Suprapubic skin (tissue), 4 donors: ENCODE data around the gene SYNPO. TPM values are rescaled to one million over a fixed set of nuclear protein-coding genes. Genes with fewer than 3 reads are reported as not detected.

Source experiments
- DNase-seq, 2 donors: peaks; one replicate each; pipeline ENCODE4 v3.0.0-alpha.2; 2019; ENCODE audit warnings: low spot score in 2 of 2
- H3K27ac ChIP-seq: fragments of 200-600 bp; sonication (generic); one replicate; pipeline ENCODE4 v1.5.1; 2019
- H3K27me3 ChIP-seq: fragments of 200-600 bp; sonication (generic); one replicate; pipeline ENCODE4 v1.5.1; 2019
- H3K36me3 ChIP-seq: fragments of 200-600 bp; sonication (generic); one replicate; pipeline ENCODE4 v1.5.1; 2019
- H3K4me1 ChIP-seq: fragments of 200-600 bp; sonication (generic); one replicate; pipeline ENCODE4 v1.5.1; 2019
- H3K4me3 ChIP-seq: fragments of 200-600 bp; sonication (generic); one replicate; pipeline ENCODE4 v1.5.1; 2019; ENCODE audit warnings: mild to moderate bottlenecking
- H3K9me3 ChIP-seq: fragments of 200-600 bp; sonication (generic); one replicate; pipeline ENCODE4 v1.5.1; 2019
- CTCF ChIP-seq, 2 donors: fragments of 200-600 bp in 1 of 2; fragments of 450-650 bp in 1 of 2; sonication (generic) in 1 of 2; IDR thresholded peaks; one replicate each; pipeline ENCODE4 v1.5.1; 2016 to 2019; ENCODE audit warnings: antibody characterized with exemption in 2 of 2, mild to moderate bottlenecking in 1 of 2, moderate library complexity in 1 of 2
- EP300 ChIP-seq: sonication (generic); formaldehyde crosslinking; IDR thresholded peaks from one replicate; pipeline ENCODE4 v1.6.1; 2017; ENCODE audit warnings: antibody characterized with exemption
- POLR2A ChIP-seq, 2 donors: fragments of 450-650 bp; IDR thresholded peaks; one replicate each; pipeline ENCODE4 v1.6.1; 2017; ENCODE audit warnings: antibody characterized with exemption in 2 of 2, mild to moderate bottlenecking in 2 of 2, moderate library complexity in 2 of 2
- POLR2AphosphoS5 ChIP-seq, 3 donors: sonication (generic); formaldehyde crosslinking; IDR thresholded peaks; one replicate each; pipeline ENCODE4 v1.6.1; 2017; ENCODE audit warnings: antibody characterized with exemption in 3 of 3
- WGBS: methylation state at CpG from one replicate; pipeline ENCODE4 v1.1.5; 2018; 5-methylcytosine and 5-hydroxymethylcytosine counted together
- total RNA-seq, 4 donors: library from RNA; depleted of rRNA; stranded (reverse); fragments of >200 nt; gene quantifications; one replicate each; pipeline ENCODE4 v1.1.0, GENCODE V29; 2016

SYNPO gene
- total RNA-seq, 4 donors from 2014 or later = 3.3 to 8.5 (median 5.6) TPM

- H3K4me1 ChIP-seq = peaks cover 60% of the 10 kb centered on the region
These were observed 14.4 kb upstream of the SYNPO start for GRCh38 chr5:150625831-150626746.

GRCh38 chr5:150626853-150627276, 13.6 kb upstream of the SYNPO start:
- peak overlapping the region; percentile 85 for H3K27ac ChIP-seq
- peaks cover 61% of the 10 kb centered on the region for H3K4me1 ChIP-seq
- WGBS = 49% methylated on average over 3 of the region's 5 CpGs
- peak overlapping the region; percentile 75 for H3K4me3 ChIP-seq
- H3K36me3 ChIP-seq = no peaks in the 10 kb centered on the region
- H3K27me3 ChIP-seq = no peaks in the 10 kb centered on the region
- TF ChIP-seq POLR2A (IDR thresholded peaks at IDR 0.05) = no peak
- TF ChIP-seq POLR2AphosphoS5 (IDR thresholded peaks at IDR 0.05) = no peak
- TF ChIP-seq CTCF (IDR thresholded peaks at IDR 0.05) = no peak
- TF ChIP-seq EP300 = no peak
- DNase-seq = no peak
- H3K9me3 ChIP-seq = no peaks in the 10 kb centered on the region

More at GRCh38 chr5:150625831-150626746, 14.4 kb upstream of the SYNPO start:
- DNase-seq = no peak
- Histone ChIP-seq H3K36me3 (no peaks in the 10 kb centered on the region), H3K27ac (peak overlapping the region; percentile 85), H3K27me3 (no peaks in the 10 kb centered on the region), H3K9me3 (no peaks in the 10 kb centered on the region), H3K4me3 (peak overlapping the region; percentile 75)
- 69% methylated on average over 9 of the region's 10 CpGs for WGBS
- TF ChIP-seq EP300 (no peak), POLR2AphosphoS5 (IDR thresholded peaks at IDR 0.05) (no peak), POLR2A (IDR thresholded peaks at IDR 0.05) (no peak), CTCF (IDR thresholded peaks at IDR 0.05) (no peak)

GRCh38 chr5:150627731-150628545, 12.5 kb upstream of the SYNPO start:
- Histone ChIP-seq H3K27ac (no peak overlapping the region), H3K4me1 (peaks cover 55% of the 10 kb centered on the region), H3K4me3 (no peak overlapping the region), H3K36me3 (no peaks in the 10 kb centered on the region), H3K27me3 (no peaks in the 10 kb centered on the region), H3K9me3 (no peaks in the 10 kb centered on the region)
- WGBS = 54% methylated on average over 5 of the region's 5 CpGs
- DNase-seq = no peak
- no peak for TF ChIP-seq POLR2AphosphoS5 (IDR thresholded peaks at IDR 0.05)
- TF ChIP-seq EP300 = no peak
- no peak for TF ChIP-seq CTCF (IDR thresholded peaks at IDR 0.05)
- TF ChIP-seq POLR2A (IDR thresholded peaks at IDR 0.05) = no peak

GRCh38 chr5:150628936-150629485, 11.4 kb upstream of the SYNPO start:
- no peak for DNase-seq
- Histone ChIP-seq H3K4me3 (no peak overlapping the region), H3K4me1 (peaks cover 49% of the 10 kb centered on the region), H3K9me3 (no peaks in the 10 kb centered on the region), H3K27me3 (no peaks in the 10 kb centered on the region), H3K27ac (no peak overlapping the region), H3K36me3 (no peaks in the 10 kb centered on the region)
- 70% methylated on average over 11 of the region's 12 CpGs for WGBS
- TF ChIP-seq CTCF (IDR thresholded peaks at IDR 0.05) = no peak
- no peak for TF ChIP-seq EP300
- no peak for TF ChIP-seq POLR2A (IDR thresholded peaks at IDR 0.05)
- no peak for TF ChIP-seq POLR2AphosphoS5 (IDR thresholded peaks at IDR 0.05)
